WTC11 (cell line): ENCODE measurements around the gene PLAGL1.

ENCODE experiments used
- ESRRA ChIP-seq: sonication (generic); formaldehyde crosslinking; IDR thresholded peaks from 2 replicates; pipeline ENCODE4 v1.8.1; 2022; ENCODE audit warnings: mild to moderate bottlenecking, missing genetic modification reagents, borderline replicate concordance
- ETV6 ChIP-seq: sonication (generic); formaldehyde crosslinking; IDR thresholded peaks from 2 replicates; pipeline ENCODE4 v1.8.1; 2022; ENCODE audit warnings: mild to moderate bottlenecking, missing genetic modification reagents
- FOXJ3 ChIP-seq: sonication (generic); formaldehyde crosslinking; IDR thresholded peaks from 2 replicates; pipeline ENCODE4 v1.9.0; 2021; ENCODE audit warnings: missing genetic modification reagents, mild to moderate bottlenecking, borderline replicate concordance
- FOXK1 ChIP-seq: sonication (generic); formaldehyde crosslinking; IDR thresholded peaks from 2 replicates; pipeline ENCODE4 v1.8.0; 2022; ENCODE audit warnings: mild to moderate bottlenecking, moderate library complexity, missing genetic modification reagents
- JUN ChIP-seq: sonication (generic); formaldehyde crosslinking; IDR thresholded peaks from 2 replicates; pipeline ENCODE4 v1.8.0; 2023; ENCODE audit warnings: mild to moderate bottlenecking, missing genetic modification reagents
- NR3C1 ChIP-seq: sonication (generic); formaldehyde crosslinking; conservative IDR thresholded peaks from 2 replicates; pipeline ENCODE4 v1.8.1; 2023; ENCODE audit warnings: low read depth, mild to moderate bottlenecking, missing genetic modification reagents
- SP1 ChIP-seq: sonication (generic); formaldehyde crosslinking; conservative IDR thresholded peaks from 2 replicates; pipeline ENCODE4 v1.8.1; 2022; ENCODE audit warnings: missing genetic modification reagents
- TCF7 ChIP-seq: sonication (generic); formaldehyde crosslinking; IDR thresholded peaks from 2 replicates; pipeline ENCODE4 v1.8.0; 2022; ENCODE audit warnings: mild to moderate bottlenecking, low read depth, missing genetic modification reagents, moderate library complexity
- ZNF263 ChIP-seq: sonication (generic); formaldehyde crosslinking; IDR thresholded peaks from 2 replicates; pipeline ENCODE4 v1.8.1; 2022; ENCODE audit warnings: low read depth, mild to moderate bottlenecking, moderate library complexity, missing genetic modification reagents
- TF ChIP-seq, protein P1 (sequence below): sonication (generic); formaldehyde crosslinking; IDR thresholded peaks from 2 replicates; pipeline ENCODE4 v1.8.1; 2023; ENCODE audit warnings: mild to moderate bottlenecking, moderate library complexity, missing genetic modification reagents
- TF ChIP-seq, protein P2 (sequence below): fragments of 200-600 bp; IDR thresholded peaks from 2 replicates; pipeline ENCODE4 v1.8.0; 2022; ENCODE audit warnings: antibody characterized with exemption
- TF ChIP-seq, protein P3 (sequence below): sonication (generic); formaldehyde crosslinking; IDR thresholded peaks from 2 replicates; pipeline ENCODE4 v1.8.1; 2022; ENCODE audit warnings: low read depth, missing genetic modification reagents, borderline replicate concordance
- TF ChIP-seq, protein P4 (sequence below): sonication (generic); formaldehyde crosslinking; conservative IDR thresholded peaks from 2 replicates; pipeline ENCODE4 v1.8.1; 2022; ENCODE audit warnings: mild to moderate bottlenecking, missing genetic modification reagents

DNA sequence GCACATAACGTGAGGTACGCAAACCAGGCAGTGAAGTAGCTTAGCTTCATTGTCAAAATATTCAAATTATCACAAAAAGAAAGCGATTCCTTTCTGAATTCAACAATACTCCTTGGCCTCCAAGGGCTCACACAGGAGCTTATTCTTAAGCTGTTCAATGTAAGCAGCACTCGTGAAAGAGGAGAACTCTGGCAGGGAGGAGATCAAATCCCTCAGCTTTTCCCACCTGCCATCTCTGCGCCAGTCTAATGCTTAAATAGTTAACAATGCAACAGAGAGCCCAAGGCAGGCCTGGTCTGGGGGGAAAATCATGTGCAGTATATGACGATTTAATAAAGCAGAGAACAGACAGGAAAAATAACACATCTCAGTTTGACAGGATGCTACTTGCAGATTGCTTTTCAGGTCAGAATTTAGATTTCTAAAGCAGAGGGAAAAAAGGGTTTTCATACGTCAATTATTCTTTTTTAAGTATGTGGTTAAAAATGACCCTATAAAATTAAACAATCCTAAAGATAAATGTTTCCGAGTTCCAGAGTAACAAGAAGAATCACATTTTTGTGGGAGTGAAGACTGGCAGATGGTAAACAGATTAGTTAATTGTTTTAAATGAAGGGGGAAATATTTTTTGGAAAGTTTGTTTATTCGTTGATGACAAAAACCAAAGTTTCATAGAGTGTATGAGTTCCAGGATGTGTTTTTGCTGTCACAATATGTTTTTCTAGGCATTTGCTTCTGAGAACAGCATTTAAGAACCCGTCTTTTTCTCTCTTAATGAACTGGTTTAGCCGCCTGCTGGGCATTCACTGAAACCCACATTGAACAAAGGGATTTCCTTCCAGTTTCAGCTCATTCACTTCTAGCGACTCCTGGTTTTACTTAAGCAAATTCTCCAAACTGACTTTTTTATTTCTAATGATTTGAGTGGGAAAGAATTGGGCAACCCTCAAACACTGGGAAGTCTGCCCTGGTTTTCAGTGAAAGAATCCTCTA, 45.9 kb downstream of the PLAGL1 start:
- TF ChIP-seq FOXK1: no peak
- TF ChIP-seq, protein P1, sequence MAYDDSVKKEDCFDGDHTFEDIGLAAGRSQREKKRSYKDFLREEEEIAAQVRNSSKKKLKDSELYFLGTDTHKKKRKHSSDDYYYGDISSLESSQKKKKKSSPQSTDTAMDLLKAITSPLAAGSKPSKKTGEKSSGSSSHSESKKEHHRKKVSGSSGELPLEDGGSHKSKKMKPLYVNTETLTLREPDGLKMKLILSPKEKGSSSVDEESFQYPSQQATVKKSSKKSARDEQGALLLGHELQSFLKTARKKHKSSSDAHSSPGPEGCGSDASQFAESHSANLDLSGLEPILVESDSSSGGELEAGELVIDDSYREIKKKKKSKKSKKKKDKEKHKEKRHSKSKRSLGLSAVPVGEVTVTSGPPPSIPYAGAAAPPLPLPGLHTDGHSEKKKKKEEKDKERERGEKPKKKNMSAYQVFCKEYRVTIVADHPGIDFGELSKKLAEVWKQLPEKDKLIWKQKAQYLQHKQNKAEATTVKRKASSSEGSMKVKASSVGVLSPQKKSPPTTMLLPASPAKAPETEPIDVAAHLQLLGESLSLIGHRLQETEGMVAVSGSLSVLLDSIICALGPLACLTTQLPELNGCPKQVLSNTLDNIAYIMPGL (CRISPR knock-in tag): no peak
- TF ChIP-seq, protein P2, sequence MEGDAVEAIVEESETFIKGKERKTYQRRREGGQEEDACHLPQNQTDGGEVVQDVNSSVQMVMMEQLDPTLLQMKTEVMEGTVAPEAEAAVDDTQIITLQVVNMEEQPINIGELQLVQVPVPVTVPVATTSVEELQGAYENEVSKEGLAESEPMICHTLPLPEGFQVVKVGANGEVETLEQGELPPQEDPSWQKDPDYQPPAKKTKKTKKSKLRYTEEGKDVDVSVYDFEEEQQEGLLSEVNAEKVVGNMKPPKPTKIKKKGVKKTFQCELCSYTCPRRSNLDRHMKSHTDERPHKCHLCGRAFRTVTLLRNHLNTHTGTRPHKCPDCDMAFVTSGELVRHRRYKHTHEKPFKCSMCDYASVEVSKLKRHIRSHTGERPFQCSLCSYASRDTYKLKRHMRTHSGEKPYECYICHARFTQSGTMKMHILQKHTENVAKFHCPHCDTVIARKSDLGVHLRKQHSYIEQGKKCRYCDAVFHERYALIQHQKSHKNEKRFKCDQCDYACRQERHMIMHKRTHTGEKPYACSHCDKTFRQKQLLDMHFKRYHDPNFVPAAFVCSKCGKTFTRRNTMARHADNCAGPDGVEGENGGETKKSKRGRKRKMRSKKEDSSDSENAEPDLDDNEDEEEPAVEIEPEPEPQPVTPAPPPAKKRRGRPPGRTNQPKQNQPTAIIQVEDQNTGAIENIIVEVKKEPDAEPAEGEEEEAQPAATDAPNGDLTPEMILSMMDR: no peak
- TF ChIP-seq ETV6 (CRISPR knock-in tag): no peak
- no peak for TF ChIP-seq SP1 (CRISPR knock-in tag)
- no peak for TF ChIP-seq TCF7 (CRISPR knock-in tag)
- no peak for TF ChIP-seq JUN
- TF ChIP-seq, protein P3, sequence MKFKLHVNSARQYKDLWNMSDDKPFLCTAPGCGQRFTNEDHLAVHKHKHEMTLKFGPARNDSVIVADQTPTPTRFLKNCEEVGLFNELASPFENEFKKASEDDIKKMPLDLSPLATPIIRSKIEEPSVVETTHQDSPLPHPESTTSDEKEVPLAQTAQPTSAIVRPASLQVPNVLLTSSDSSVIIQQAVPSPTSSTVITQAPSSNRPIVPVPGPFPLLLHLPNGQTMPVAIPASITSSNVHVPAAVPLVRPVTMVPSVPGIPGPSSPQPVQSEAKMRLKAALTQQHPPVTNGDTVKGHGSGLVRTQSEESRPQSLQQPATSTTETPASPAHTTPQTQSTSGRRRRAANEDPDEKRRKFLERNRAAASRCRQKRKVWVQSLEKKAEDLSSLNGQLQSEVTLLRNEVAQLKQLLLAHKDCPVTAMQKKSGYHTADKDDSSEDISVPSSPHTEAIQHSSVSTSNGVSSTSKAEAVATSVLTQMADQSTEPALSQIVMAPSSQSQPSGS: no peak
- TF ChIP-seq, protein P4, sequence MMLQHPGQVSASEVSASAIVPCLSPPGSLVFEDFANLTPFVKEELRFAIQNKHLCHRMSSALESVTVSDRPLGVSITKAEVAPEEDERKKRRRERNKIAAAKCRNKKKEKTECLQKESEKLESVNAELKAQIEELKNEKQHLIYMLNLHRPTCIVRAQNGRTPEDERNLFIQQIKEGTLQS (CRISPR knock-in tag): no peak
- TF ChIP-seq FOXJ3 (CRISPR knock-in tag): no peak
- no peak for TF ChIP-seq NR3C1 (CRISPR knock-in tag)
- TF ChIP-seq ZNF263 (CRISPR knock-in tag): no peak
- no peak for TF ChIP-seq ESRRA (CRISPR knock-in tag)
